ENCODE measurements around the gene ITPKB.
"Not testable (repeated sequence)": the region's sequence is repeated elsewhere in the genome, so short reads cannot be mapped to it uniquely, and the experiment has no call there.

ITPKB gene

GRCh38 chr1:226615876-226616275 lies 123.2 kb downstream of the ITPKB start:
- no peak for DNase-seq

GRCh38 chr1:226611980-226612379 lies 127.1 kb downstream of the ITPKB start:
- not testable (repeated sequence) for DNase-seq

GRCh38 chr1:226611301-226611700 lies 127.8 kb downstream of the ITPKB start:
- DNase-seq, result no peak

GRCh38 chr1:226610671-226611070 lies 128.4 kb downstream of the ITPKB start:
- DNase-seq, result no peak

- DNase-seq, result no peak
These were observed 129.1 kb downstream of the ITPKB start for GRCh38 chr1:226609836-226610455.

- DNase-seq, result peak; percentile 69
These were observed 130.2 kb downstream of the ITPKB start for GRCh38 chr1:226608699-226609505.

GRCh38 chr1:226607821-226608220 lies 131.3 kb downstream of the ITPKB start:
- no peak for DNase-seq

GRCh38 chr1:226607268-226607660 lies 131.8 kb downstream of the ITPKB start:
- no peak for DNase-seq

- no peak for DNase-seq
These were observed 132.5 kb downstream of the ITPKB start for GRCh38 chr1:226606311-226607267.

GRCh38 chr1:226605318-226605950 lies 133.6 kb downstream of the ITPKB start:
- DNase-seq, result no peak

GRCh38 chr1:226604560-226605317 lies 134.3 kb downstream of the ITPKB start:
- DNase-seq, result no peak

GRCh38 chr1:226603858-226604559 lies 135.1 kb downstream of the ITPKB start:
- no peak for DNase-seq

GRCh38 chr1:226603022-226603857 lies 135.8 kb downstream of the ITPKB start:
- no peak for DNase-seq

GRCh38 chr1:226602186-226603021 lies 136.7 kb downstream of the ITPKB start:
- no peak for DNase-seq

GRCh38 chr1:226601456-226601855 lies 137.6 kb downstream of the ITPKB start:
- DNase-seq, result no peak

- DNase-seq, result no peak
These were observed 138.8 kb downstream of the ITPKB start for GRCh38 chr1:226600254-226600653.

GRCh38 chr1:226599636-226600238 lies 139.3 kb downstream of the ITPKB start:
- DNase-seq, result no peak

- DNase-seq, result not testable (repeated sequence)
These were observed 140.1 kb downstream of the ITPKB start for GRCh38 chr1:226598955-226599354.

GRCh38 chr1:226598455-226598849 lies 140.6 kb downstream of the ITPKB start:
- no peak for DNase-seq
